Loucy (cell line): ENCODE measurements around the gene G2E3.

ENCODE experiments used
- H2AFZ ChIP-seq: fragments of 200-600 bp; sonication (generic); 2 replicates; pipeline ENCODE4 v1.6.0; 2016; ENCODE audit warnings: antibody characterized with exemption, mild to moderate bottlenecking, low read length, moderate library complexity
- H3F3A ChIP-seq: fragments of 200-600 bp; 2 replicates; pipeline ENCODE4 v1.6.0; 2016; ENCODE audit warnings: antibody characterized with exemption, low read depth, mild to moderate bottlenecking
- H3K27me3 ChIP-seq: fragments of 200-600 bp; sonication (generic); 2 replicates; pipeline ENCODE4 v1.6.1; 2014; ENCODE audit warnings: low read length, mild to moderate bottlenecking; ENCODE audit not compliant: insufficient read depth, poor library complexity, severe bottlenecking
- H3K36me3 ChIP-seq: fragments of 200-600 bp; sonication (generic); 2 replicates; pipeline ENCODE4 v1.6.1; 2016; ENCODE audit warnings: low read length; ENCODE audit not compliant: insufficient read depth
- H3K4me1 ChIP-seq: fragments of 200-600 bp; sonication (generic); 2 replicates; pipeline ENCODE4 v1.5.1; 2014; ENCODE audit warnings: low read length, mild to moderate bottlenecking; ENCODE audit not compliant: insufficient read depth, poor library complexity, severe bottlenecking
- H3K4me2 ChIP-seq: fragments of 200-600 bp; sonication (generic); 2 replicates; pipeline ENCODE4 v1.6.0; 2014; ENCODE audit warnings: antibody characterized with exemption, low read length, low read depth, mild to moderate bottlenecking; ENCODE audit not compliant: poor library complexity, severe bottlenecking
- H3K4me3 ChIP-seq: fragments of 200-600 bp; sonication (generic); 2 replicates; pipeline ENCODE4 v1.5.1; 2014; ENCODE audit warnings: low read length, mild to moderate bottlenecking, mixed read lengths; ENCODE audit not compliant: poor library complexity, severe bottlenecking
- H3K79me2 ChIP-seq: fragments of 200-600 bp; sonication (generic); 2 replicates; pipeline ENCODE4 v1.6.1; 2014; ENCODE audit warnings: low read length; ENCODE audit not compliant: insufficient read depth
- H3K9ac ChIP-seq: fragments of 200-600 bp; sonication (generic); 2 replicates; pipeline ENCODE4 v1.6.0; 2014; ENCODE audit warnings: mild to moderate bottlenecking, low read depth, low read length, moderate library complexity; ENCODE audit not compliant: poor library complexity, severe bottlenecking
- H3K9me2 ChIP-seq: fragments of 200-600 bp; sonication (generic); replicated peaks from 2 replicates; pipeline ENCODE4 v1.6.1; 2016; ENCODE audit warnings: low read depth, low read length, mixed read lengths
- H3K9me3 ChIP-seq: fragments of 200-600 bp; sonication (generic); 2 replicates; pipeline ENCODE4 v1.6.1; 2014; ENCODE audit warnings: mild to moderate bottlenecking, antibody characterized with exemption, low read length, low read depth; ENCODE audit not compliant: insufficient read depth
- H4K20me1 ChIP-seq: fragments of 200-600 bp; sonication (generic); 2 replicates; pipeline ENCODE4 v1.6.0; 2014; ENCODE audit warnings: antibody characterized with exemption, low read length, mild to moderate bottlenecking; ENCODE audit not compliant: insufficient read depth, poor library complexity, severe bottlenecking
- CTCF ChIP-seq: fragments of 200-600 bp; sonication (generic); conservative IDR thresholded peaks from 2 replicates; pipeline ENCODE4 v1.5.1; 2014; ENCODE audit warnings: mild to moderate bottlenecking, antibody characterized with exemption, low read length
- EZH2phosphoT487 ChIP-seq: fragments of 200-600 bp; IDR thresholded peaks from 2 replicates; pipeline ENCODE4 v1.6.1; 2018; ENCODE audit warnings: antibody characterized with exemption, mild to moderate bottlenecking, moderate library complexity, borderline replicate concordance

The G2E3 gene

GRCh38 chr14:30581283-30581625 lies 22.3 kb downstream of the G2E3 start:
- Histone ChIP-seq H3K27me3 (no peaks in the 10 kb centered on the region), H3K9ac (no peak overlapping the region), H3F3A (no peaks in the 10 kb centered on the region), H4K20me1 (peaks cover 58% of the 10 kb centered on the region), H3K4me3 (no peak overlapping the region), H2AFZ (no peak overlapping the region), H3K4me1 (peaks cover 11% of the 10 kb centered on the region), H3K36me3 (peaks cover 36% of the 10 kb centered on the region), H3K79me2 (peaks cover 100% of the 10 kb centered on the region), H3K4me2 (no peak overlapping the region), H3K9me3 (peaks cover 11% of the 10 kb centered on the region), H3K9me2 (no peaks in the 10 kb centered on the region)
- TF ChIP-seq EZH2phosphoT487 (no peak), CTCF (no peak)

- H3K36me3 ChIP-seq: peaks cover 45% of the 10 kb centered on the region
- H3K79me2 ChIP-seq: peaks cover 98% of the 10 kb centered on the region
- H3K4me1 ChIP-seq: peaks cover 8% of the 10 kb centered on the region
- H3K27me3 ChIP-seq: no peaks in the 10 kb centered on the region
- H3F3A ChIP-seq: no peaks in the 10 kb centered on the region
- H3K9me2 ChIP-seq: no peaks in the 10 kb centered on the region
- TF ChIP-seq EZH2phosphoT487 (no peak), CTCF (no peak)
- H3K9me3 ChIP-seq: peaks cover 11% of the 10 kb centered on the region
- H3K9ac ChIP-seq: no peak overlapping the region
- H4K20me1 ChIP-seq: peaks cover 59% of the 10 kb centered on the region
- no peak overlapping the region for H2AFZ ChIP-seq
- H3K4me2 ChIP-seq: no peak overlapping the region
- H3K4me3 ChIP-seq: no peak overlapping the region
Observed at GRCh38 chr14:30582376-30582775, 23.4 kb downstream of the G2E3 start.

GRCh38 chr14:30584058-30584630 lies 25.2 kb downstream of the G2E3 start:
- H3K4me2 ChIP-seq: no peak overlapping the region
- no peaks in the 10 kb centered on the region for H3K27me3 ChIP-seq
- H3F3A ChIP-seq: no peaks in the 10 kb centered on the region
- peaks cover 11% of the 10 kb centered on the region for H3K9me3 ChIP-seq
- H3K36me3 ChIP-seq: peaks cover 59% of the 10 kb centered on the region
- no peaks in the 10 kb centered on the region for H3K9me2 ChIP-seq
- peaks cover 49% of the 10 kb centered on the region for H4K20me1 ChIP-seq
- no peaks in the 10 kb centered on the region for H3K4me1 ChIP-seq
- H2AFZ ChIP-seq: no peak overlapping the region
- H3K79me2 ChIP-seq: peaks cover 96% of the 10 kb centered on the region
- TF ChIP-seq CTCF (no peak), EZH2phosphoT487 (no peak)
- no peak overlapping the region for H3K4me3 ChIP-seq
- no peak overlapping the region for H3K9ac ChIP-seq
